Pancreas (tissue), 10 donors: ENCODE measurements around the gene OCA2. TPM values are rescaled to one million over a fixed set of nuclear protein-coding genes. Genes with fewer than 3 reads are reported as not detected.

Experiments
- ATAC-seq, 4 donors: fragments of 200-7000 bp; cut with Tn5 transposase; one replicate each; pipeline versions ENCODE4 v1.8.0 to v1.9.1; 2020; ENCODE audit warnings: mild to moderate bottlenecking in 4 of 4, moderate library complexity in 4 of 4
- DNase-seq, 6 donors: peaks; one replicate each; pipeline ENCODE4 v3.0.0-alpha.2; 2020
- FAIRE-seq: peaks from 2 replicates; lab custom pipeline; 2012; peaks lifted over from hg19 to GRCh38; lab: Jason Lieb, UNC
- H3K27ac ChIP-seq, 4 donors: fragments of 200-600 bp; sonication (generic); 1 replicate in 3 of 4; 2 replicates in 1 of 4; pipeline versions ENCODE4 v1.5.0 to v1.8.0; 2020
- H3K27me3 ChIP-seq, 4 donors: fragments of 200-600 bp; one replicate each; pipeline ENCODE4 v1.8.0; 2021
- H3K36me3 ChIP-seq, 3 donors: fragments of 200-600 bp; sonication (generic) in 1 of 3; one replicate each; pipeline versions ENCODE4 v1.5.0 to v1.8.0; 2020 to 2021
- H3K4me1 ChIP-seq, 3 donors: fragments of 200-600 bp; one replicate each; pipeline ENCODE4 v1.8.0; 2021
- H3K4me3 ChIP-seq, 4 donors: fragments of 200-600 bp; sonication (generic) in 2 of 4; one replicate each; pipeline versions ENCODE4 v1.5.0 to v1.8.0; 2020 to 2021
- H3K9me3 ChIP-seq, 4 donors: fragments of 200-600 bp; one replicate each; pipeline ENCODE4 v1.8.0; 2021
- WGBS, 2 donors: extraction: QIAGEN DNeasy Blood & Tissue Kit; methylation state at CpG; one replicate each; pipeline ENCODE4 v1.1.7; 2013; 5-methylcytosine and 5-hydroxymethylcytosine counted together
- intact Hi-C, 3 donors: fragments of 100-400 bp; cut with DNase I; formaldehyde crosslinking; loops; one replicate each; pipeline versions ENCODE4 v1.11.1 to v1.14.2; 2022
- polyA plus RNA-seq, 2 donors: library from polyadenylated mRNA; stranded (reverse); fragments of 200-250 nt; gene quantifications; one replicate each; pipeline ENCODE4 v1.2.3, GENCODE V29; 2013
- total RNA-seq, 6 donors: library from RNA; stranded (reverse); fragmentation: NEBNext Ultra II Directional in 4 of 6; extraction: Animal tissue kit (Norgen Biotek cat#: 25700) in 4 of 6; gene quantifications; one replicate each; pipeline versions ENCODE4 v1.2.1 to v1.2.4, GENCODE V29; 2021 to 2023
- TF ChIP-seq, protein P1 (sequence below), 4 donors: fragments of 200-600 bp; sonication (generic) in 3 of 4; IDR thresholded peaks; one replicate each; pipeline versions ENCODE4 v1.5.0 to v1.8.0; 2021; ENCODE audit warnings: antibody characterized with exemption in 4 of 4
- donor health status: healthy with polysubstance abuse.
- donor health status: DM: no; HTN: no; CAD: no; lungs with moderate emphysema.
- donor health status: DM: no; HTN: no; CAD: no.
- donor health status: control.
- donor health status: control.
- donor health status: Bipolar disorder and iron deficiency.
- donor health status: DM: yes; HTN: yes; CAD: no.
- donor health status: DM: no; HTN: no; CAD: no.
- donor health status: DM: no; HTN: no; CAD: no.
- donor health status: DM: yes; HTN: yes; CAD: no.

OCA2 gene
- total and polyA plus RNA-seq, 8 donors = 0.12 to 0.31 (median 0.18) TPM; not detected in 4

DNA sequence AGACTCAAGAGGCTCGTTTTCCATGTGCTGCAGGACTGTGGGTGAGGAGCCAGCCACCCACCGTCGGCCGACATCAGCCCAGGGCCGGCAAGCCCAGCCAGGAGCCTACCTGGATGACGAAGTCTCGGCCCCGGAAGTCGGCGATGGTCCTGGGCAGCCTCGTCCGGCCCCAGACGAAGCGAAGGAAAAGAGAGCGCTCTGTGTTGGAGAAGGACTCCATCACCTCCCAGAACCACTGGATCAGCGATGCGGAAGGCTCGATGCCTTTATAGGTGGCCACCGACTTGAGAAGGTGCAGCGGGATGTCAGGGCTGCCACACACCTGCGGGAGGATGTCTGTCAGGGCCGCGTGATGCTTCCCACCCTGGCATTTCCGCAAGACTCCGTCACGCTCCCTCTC lies 13.8 kb upstream of the OCA2 start:
- Histone ChIP-seq H3K4me3 (no peak overlapping the region), H3K4me1 (no peaks in the 10 kb centered on the region), H3K27ac (no peak overlapping the region), H3K27me3 (no peaks in the 10 kb centered on the region), H3K9me3 (no peaks in the 10 kb centered on the region), H3K36me3 (peaks cover 0 to 35% (median 0%) of the 10 kb centered on the region in 3 donors)
- no peak for DNase-seq
- no peak for ATAC-seq
- FAIRE-seq = no peak
- TF ChIP-seq, protein P1, sequence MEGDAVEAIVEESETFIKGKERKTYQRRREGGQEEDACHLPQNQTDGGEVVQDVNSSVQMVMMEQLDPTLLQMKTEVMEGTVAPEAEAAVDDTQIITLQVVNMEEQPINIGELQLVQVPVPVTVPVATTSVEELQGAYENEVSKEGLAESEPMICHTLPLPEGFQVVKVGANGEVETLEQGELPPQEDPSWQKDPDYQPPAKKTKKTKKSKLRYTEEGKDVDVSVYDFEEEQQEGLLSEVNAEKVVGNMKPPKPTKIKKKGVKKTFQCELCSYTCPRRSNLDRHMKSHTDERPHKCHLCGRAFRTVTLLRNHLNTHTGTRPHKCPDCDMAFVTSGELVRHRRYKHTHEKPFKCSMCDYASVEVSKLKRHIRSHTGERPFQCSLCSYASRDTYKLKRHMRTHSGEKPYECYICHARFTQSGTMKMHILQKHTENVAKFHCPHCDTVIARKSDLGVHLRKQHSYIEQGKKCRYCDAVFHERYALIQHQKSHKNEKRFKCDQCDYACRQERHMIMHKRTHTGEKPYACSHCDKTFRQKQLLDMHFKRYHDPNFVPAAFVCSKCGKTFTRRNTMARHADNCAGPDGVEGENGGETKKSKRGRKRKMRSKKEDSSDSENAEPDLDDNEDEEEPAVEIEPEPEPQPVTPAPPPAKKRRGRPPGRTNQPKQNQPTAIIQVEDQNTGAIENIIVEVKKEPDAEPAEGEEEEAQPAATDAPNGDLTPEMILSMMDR (IDR thresholded peaks at IDR 0.05) = no peak
- WGBS, 2 donors = 95 to 98% methylated on average over 26 of the region's 26 CpGs
- intact Hi-C loops = no loop called here

DNA sequence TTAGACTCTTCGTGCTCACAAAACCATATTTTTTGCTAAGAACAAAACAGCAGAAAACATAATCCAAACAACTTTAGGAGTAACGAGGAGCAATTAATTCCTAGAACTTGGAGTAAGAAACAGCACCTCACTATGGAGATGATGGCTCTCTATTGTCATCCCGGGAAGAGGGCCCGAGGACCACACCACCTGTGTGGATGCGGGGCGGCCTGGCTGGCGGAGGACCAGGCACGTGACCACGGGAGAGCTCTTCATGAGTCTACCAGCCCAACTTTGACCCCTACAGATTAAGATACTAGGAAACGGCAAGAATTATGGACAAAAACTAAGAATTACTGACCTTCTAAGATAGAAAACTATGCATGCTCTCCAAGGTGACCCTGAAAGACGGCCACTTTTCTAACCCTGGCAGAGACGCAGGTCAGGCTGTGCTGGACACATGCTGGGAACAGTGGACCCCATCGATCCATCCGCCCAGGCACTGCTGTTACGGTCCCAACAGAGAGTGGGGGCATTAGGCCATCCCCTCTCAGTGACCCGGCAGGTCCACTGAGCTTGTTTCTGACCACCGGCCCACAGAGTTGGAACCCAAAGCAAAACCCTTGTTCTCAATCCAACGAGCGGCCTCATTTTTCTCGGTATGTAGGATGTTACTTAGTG lies 13.1 kb upstream of the OCA2 start:
- H3K36me3 ChIP-seq = peaks cover 0 to 35% (median 0%) of the 10 kb centered on the region in 3 donors

DNA sequence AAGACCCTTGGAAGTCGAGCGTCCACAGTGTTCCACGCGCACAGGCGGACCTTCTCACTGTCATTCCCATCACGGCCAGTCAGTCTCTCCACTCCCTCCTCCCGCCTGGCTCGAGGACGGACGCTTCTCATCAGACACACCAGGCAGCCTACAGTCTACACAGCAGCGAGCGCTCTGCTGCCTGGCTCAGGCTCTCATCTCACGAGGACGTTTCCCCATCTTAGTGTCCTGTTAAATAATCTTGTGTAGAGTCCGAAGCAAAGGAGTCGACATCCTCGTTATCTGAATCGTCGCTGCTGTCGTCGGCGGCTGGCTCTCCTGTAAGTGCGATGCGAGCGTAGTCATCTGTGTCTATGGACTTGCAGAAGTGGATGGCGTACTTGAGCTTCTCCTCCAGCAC lies 12.4 kb upstream of the OCA2 start:
- DNase-seq (no peak), FAIRE-seq (no peak), ATAC-seq (no peak)
- no peak overlapping the region for H3K27ac ChIP-seq
- TF ChIP-seq, protein P1 (IDR thresholded peaks at IDR 0.05) = no peak
- H3K4me1 ChIP-seq = peaks cover 0 to 4% (median 0%) of the 10 kb centered on the region in 3 donors
- no peak overlapping the region for H3K4me3 ChIP-seq
- H3K9me3 ChIP-seq = no peaks in the 10 kb centered on the region
- WGBS, 2 donors = 93% methylated on average over 26 of the region's 26 CpGs
- H3K27me3 ChIP-seq = peaks cover 0 to 3% (median 0%) of the 10 kb centered on the region in 4 donors
- H3K36me3 ChIP-seq = peaks cover 0 to 35% (median 0%) of the 10 kb centered on the region in 3 donors
- intact Hi-C loops = no loop called here

More for the DNA sequence above, 13.1 kb upstream of the OCA2 start:
- H3K4me3 ChIP-seq = no peak overlapping the region
- TF ChIP-seq, protein P1 (IDR thresholded peaks at IDR 0.05) = no peak
- H3K9me3 ChIP-seq = no peaks in the 10 kb centered on the region
- H3K27me3 ChIP-seq = peaks cover 0 to 3% (median 0%) of the 10 kb centered on the region in 4 donors
- intact Hi-C loops = no loop called here
- 95 to 96% methylated on average over 20 of the region's 20 CpGs for WGBS, 2 donors
- DNase-seq = no peak
- FAIRE-seq = no peak
- ATAC-seq = no peak
- no peaks in the 10 kb centered on the region for H3K4me1 ChIP-seq
- no peak overlapping the region for H3K27ac ChIP-seq

DNA sequence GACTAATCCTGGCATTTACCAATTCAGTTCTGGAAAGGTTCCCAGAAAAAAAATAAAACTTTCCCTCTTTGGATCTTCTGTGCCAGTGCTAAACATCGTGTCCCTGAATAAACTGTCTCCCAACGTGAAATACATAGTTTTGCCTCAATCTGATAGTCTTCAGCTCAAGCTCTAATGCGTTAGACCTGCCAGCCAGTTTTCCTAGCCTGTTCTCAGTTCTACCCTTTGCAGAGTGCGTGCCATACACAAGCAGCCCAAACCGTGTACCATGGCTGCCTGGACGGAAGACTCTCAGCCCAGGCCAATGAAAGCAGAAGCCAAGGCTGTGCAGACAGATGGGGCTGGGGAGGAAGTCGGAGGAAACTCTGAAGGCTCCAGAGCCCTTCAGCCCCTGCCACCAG lies 11.4 kb upstream of the OCA2 start:
- Histone ChIP-seq H3K27me3 (peaks cover 0 to 3% (median 0%) of the 10 kb centered on the region in 4 donors), H3K27ac (no peak overlapping the region), H3K36me3 (peaks cover 0 to 35% (median 0%) of the 10 kb centered on the region in 3 donors), H3K4me1 (peaks cover 0 to 5% (median 0%) of the 10 kb centered on the region in 3 donors), H3K4me3 (no peak overlapping the region), H3K9me3 (no peaks in the 10 kb centered on the region)
- DNase-seq (no peak), ATAC-seq (no peak), FAIRE-seq (no peak)
- intact Hi-C loops = no loop called here
- WGBS, 2 donors = 74 to 77% methylated on average over 7 of the region's 7 CpGs
- TF ChIP-seq, protein P1 (IDR thresholded peaks at IDR 0.05) = no peak
